A673 (cell line): ENCODE results near the gene LYPD4. TPM values are rescaled to one million over a fixed set of nuclear protein-coding genes. Genes with fewer than 3 reads are reported as not detected.

ENCODE experiments used
- Bru-seq: library from RNA; stranded (reverse); fragments of 400-500 nt; gene quantifications from one replicate; lab custom pipeline; 2021; lab: Mats Ljungman, UMichigan
- BruChase-seq, 2 experiments: library from RNA; stranded (reverse); fragments of 400-500 nt; gene quantifications; one replicate each; lab custom pipeline; 2021; lab: Mats Ljungman, UMichigan
- BruUV-seq: library from RNA; stranded (reverse); fragments of 400-500 nt; replicated peaks from 2 replicates; lab custom pipeline; 2021; lab: Mats Ljungman, UMichigan
- CTCF ChIA-PET: fragments of 300-600 bp; sonication (Branson Sonifier 250); formaldehyde crosslinking; loops from one replicate; lab custom pipeline; 2022; ENCODE audit warnings: antibody characterized with exemption; lab: Charles Lee
- POLR2A ChIA-PET: fragments of 300-600 bp; sonication (Branson Sonifier 250); formaldehyde crosslinking; loops from one replicate; lab custom pipeline; 2022; ENCODE audit warnings: antibody characterized with exemption; ENCODE audit not compliant: low non-redundant PET; lab: Charles Lee
- DNase-seq: peaks from one replicate; pipeline ENCODE4 v3.0.0-alpha.2; 2015; ENCODE audit warnings: low spot score
- H3K27ac ChIP-seq: fragments of 200-600 bp; sonication (generic); 2 replicates; pipeline ENCODE4 v1.5.1; 2016; ENCODE audit warnings: mixed run types, low read depth, mild to moderate bottlenecking, mixed read lengths, antibody characterized with exemption, low read length; ENCODE audit not compliant: poor library complexity, severe bottlenecking
- H3K27me3 ChIP-seq: fragments of 200-600 bp; sonication (generic); replicated peaks from 2 replicates; pipeline ENCODE4 v1.6.1; 2017; ENCODE audit warnings: mixed run types, low read depth, mild to moderate bottlenecking, mixed read lengths, antibody characterized with exemption, low read length; ENCODE audit not compliant: insufficient read depth, poor library complexity
- H3K36me3 ChIP-seq: fragments of 200-600 bp; sonication (generic); 2 replicates; pipeline ENCODE4 v1.6.1; 2016; ENCODE audit warnings: mixed run types, mild to moderate bottlenecking, mixed read lengths, antibody characterized with exemption, low read length; ENCODE audit not compliant: insufficient read depth, poor library complexity, severe bottlenecking
- H3K4me1 ChIP-seq: fragments of 200-600 bp; sonication (generic); 2 replicates; pipeline ENCODE4 v1.6.1; 2017; ENCODE audit warnings: mixed run types, mild to moderate bottlenecking, mixed read lengths, antibody characterized with exemption, low read length; ENCODE audit not compliant: insufficient read depth, poor library complexity, severe bottlenecking
- H3K4me3 ChIP-seq: fragments of 200-600 bp; sonication (generic); 2 replicates; pipeline ENCODE4 v1.5.1; 2016; ENCODE audit warnings: low read depth, mixed run types, mild to moderate bottlenecking, mixed read lengths, low read length; ENCODE audit not compliant: poor library complexity, severe bottlenecking
- H3K9me3 ChIP-seq: fragments of 200-600 bp; sonication (generic); 2 replicates; pipeline ENCODE4 v1.6.1; 2016; ENCODE audit warnings: mixed run types, low read depth, mild to moderate bottlenecking, mixed read lengths, antibody characterized with exemption, low read length; ENCODE audit not compliant: poor library complexity, severe bottlenecking
- CTCF ChIP-seq: fragments of 300-800, 200-600 bp; sonication (generic); conservative IDR thresholded peaks from 2 replicates; pipeline ENCODE4 v1.5.1; 2017; ENCODE audit warnings: low read depth, mild to moderate bottlenecking, antibody characterized with exemption, low read length, moderate library complexity, mixed read lengths
- EZH2 ChIP-seq: fragments of 200-600 bp; sonication (generic); IDR thresholded peaks from 2 replicates; pipeline ENCODE4 v1.6.1; 2017; ENCODE audit warnings: borderline replicate concordance, low read depth, mild to moderate bottlenecking, mixed read lengths, antibody characterized with exemption, low read length; ENCODE audit not compliant: poor library complexity, severe bottlenecking
- intact Hi-C: fragments of 100-400 bp; cut with micrococcal nuclease; formaldehyde crosslinking; loops from one replicate; pipeline ENCODE4 v1.10.0; 2022; ENCODE audit not compliant: unreplicated experiment
- long read RNA-seq: library from polyadenylated mRNA; stranded (forward); transcript quantifications from one replicate; pipeline ENCODE4 v2.0.0, GENCODE V29; 2022
- total RNA-seq: library from RNA; stranded (reverse); gene quantifications from 2 replicates; pipeline ENCODE4 v1.2.3, GENCODE V29; 2021

Gene LYPD4, protein sequence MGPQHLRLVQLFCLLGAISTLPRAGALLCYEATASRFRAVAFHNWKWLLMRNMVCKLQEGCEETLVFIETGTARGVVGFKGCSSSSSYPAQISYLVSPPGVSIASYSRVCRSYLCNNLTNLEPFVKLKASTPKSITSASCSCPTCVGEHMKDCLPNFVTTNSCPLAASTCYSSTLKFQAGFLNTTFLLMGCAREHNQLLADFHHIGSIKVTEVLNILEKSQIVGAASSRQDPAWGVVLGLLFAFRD
- not detected in 2 replicates for total RNA-seq
- not detected for Bru-seq, nascent RNA
- BruChase-seq, experiment 1, labeled RNA remaining after a 2-hour chase, result not detected
- not detected for BruChase-seq, experiment 2, labeled RNA remaining after a 6-hour chase
- long read RNA-seq, result 0 reads

GRCh38 chr19:41844601-41845000 is at the start of gene LYPD4:
LYPD4 (minus strand) TSS chr19:41844683; CDS start chr19:41839285, 5,398 bp downstream.
- ChIA-PET POLR2A (no interaction called here), CTCF (interaction anchor here (0.8 kb wide), 1 partner anchor 112 kb away, joined by 3 read pairs; no protein-coding TSS in a partner anchor)
- H3K27me3 ChIP-seq, result no peaks in the 10 kb centered on the region
- BruUV-seq, result no TSS peak
- H3K4me1 ChIP-seq, result no peaks in the 10 kb centered on the region
- H3K9me3 ChIP-seq, result no peaks in the 10 kb centered on the region
- no peak for DNase-seq
- TF ChIP-seq EZH2, result no peak
- no peak for TF ChIP-seq CTCF
- no peak within 1 kb of the TSS for H3K27ac ChIP-seq
- H3K4me3 ChIP-seq, result no peak within 1 kb of the TSS
- no peaks in the 10 kb centered on the region for H3K36me3 ChIP-seq
- intact Hi-C loops, result no loop called here

DNA sequence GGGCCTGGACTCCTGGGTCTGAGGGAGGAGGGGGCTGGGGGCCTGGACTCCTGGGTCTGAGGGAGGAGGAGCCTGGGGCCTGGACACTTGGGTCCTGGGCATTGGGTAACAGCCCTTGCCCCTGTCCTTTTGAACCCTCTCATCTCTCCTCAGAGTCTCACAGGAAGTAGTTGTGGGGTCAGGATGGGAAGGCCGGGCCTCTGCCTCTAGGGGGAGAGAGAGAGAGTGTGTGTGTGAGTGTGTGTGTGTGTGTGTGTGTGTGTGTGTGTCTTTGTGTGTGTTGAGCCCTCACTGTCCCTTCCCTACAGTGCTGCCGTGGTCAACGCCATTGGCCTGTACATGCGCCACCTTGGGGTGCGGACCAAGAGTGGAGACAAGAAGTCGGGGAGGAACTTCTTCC is 49.4 kb upstream of the LYPD4 start:
- Histone ChIP-seq H3K36me3 (peaks cover 56% of the 10 kb centered on the region), H3K27me3 (no peaks in the 10 kb centered on the region), H3K27ac (no peak overlapping the region), H3K4me3 (no peak overlapping the region), H3K9me3 (no peaks in the 10 kb centered on the region), H3K4me1 (no peaks in the 10 kb centered on the region)
- TF ChIP-seq EZH2, result no peak
- no peak for TF ChIP-seq CTCF
- intact Hi-C loops, result no loop called here
- DNase-seq, result no peak
- POLR2A ChIA-PET, result no interaction called here
- CTCF ChIA-PET, result no interaction called here
- no TSS peak for BruUV-seq

- Histone ChIP-seq H3K27me3 (no peaks in the 10 kb centered on the region), H3K36me3 (peaks cover 43% of the 10 kb centered on the region), H3K4me1 (peaks cover 8% of the 10 kb centered on the region), H3K4me3 (no peak overlapping the region), H3K27ac (no peak overlapping the region), H3K9me3 (no peaks in the 10 kb centered on the region)
- intact Hi-C loops, result no loop called here
- no TSS peak for BruUV-seq
- ChIA-PET CTCF (interaction anchor here (0.5 kb wide), 2 partner anchors 8 to 61 kb away, joined by 4 to 5 read pairs; no protein-coding TSS in a partner anchor), POLR2A (no interaction called here)
- DNase-seq, result no peak
- TF ChIP-seq EZH2, result no peak
- no peak for TF ChIP-seq CTCF
Measured at GRCh38 chr19:41892173-41892902, 47.9 kb upstream of the LYPD4 start.
